Retinal pigment epithelial cell (primary cell): ENCODE data around the gene KCNT1.

Experiments
- DNase-seq: peaks from one replicate; pipeline ENCODE4 v3.0.0-alpha.2; 2010; ENCODE audit warnings: low read depth
- H3K4me3 ChIP-seq: 2 replicates; pipeline ENCODE4 v1.5.1; 2011; ENCODE audit warnings: mild to moderate bottlenecking, low read length, control low read depth, moderate library complexity
- TF ChIP-seq, protein P1 (sequence below): conservative IDR thresholded peaks from 2 replicates; pipeline ENCODE4 v1.5.1; 2011; ENCODE audit warnings: low read depth, low read length, control low read depth, inconsistent platforms

KCNT1 gene

GRCh38 chr9:135830496-135830895, 128.5 kb downstream of the KCNT1 start:
- TF ChIP-seq, protein P1, sequence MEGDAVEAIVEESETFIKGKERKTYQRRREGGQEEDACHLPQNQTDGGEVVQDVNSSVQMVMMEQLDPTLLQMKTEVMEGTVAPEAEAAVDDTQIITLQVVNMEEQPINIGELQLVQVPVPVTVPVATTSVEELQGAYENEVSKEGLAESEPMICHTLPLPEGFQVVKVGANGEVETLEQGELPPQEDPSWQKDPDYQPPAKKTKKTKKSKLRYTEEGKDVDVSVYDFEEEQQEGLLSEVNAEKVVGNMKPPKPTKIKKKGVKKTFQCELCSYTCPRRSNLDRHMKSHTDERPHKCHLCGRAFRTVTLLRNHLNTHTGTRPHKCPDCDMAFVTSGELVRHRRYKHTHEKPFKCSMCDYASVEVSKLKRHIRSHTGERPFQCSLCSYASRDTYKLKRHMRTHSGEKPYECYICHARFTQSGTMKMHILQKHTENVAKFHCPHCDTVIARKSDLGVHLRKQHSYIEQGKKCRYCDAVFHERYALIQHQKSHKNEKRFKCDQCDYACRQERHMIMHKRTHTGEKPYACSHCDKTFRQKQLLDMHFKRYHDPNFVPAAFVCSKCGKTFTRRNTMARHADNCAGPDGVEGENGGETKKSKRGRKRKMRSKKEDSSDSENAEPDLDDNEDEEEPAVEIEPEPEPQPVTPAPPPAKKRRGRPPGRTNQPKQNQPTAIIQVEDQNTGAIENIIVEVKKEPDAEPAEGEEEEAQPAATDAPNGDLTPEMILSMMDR: no peak
- H3K4me3 ChIP-seq: no peak overlapping the region
- no peak for DNase-seq

DNA sequence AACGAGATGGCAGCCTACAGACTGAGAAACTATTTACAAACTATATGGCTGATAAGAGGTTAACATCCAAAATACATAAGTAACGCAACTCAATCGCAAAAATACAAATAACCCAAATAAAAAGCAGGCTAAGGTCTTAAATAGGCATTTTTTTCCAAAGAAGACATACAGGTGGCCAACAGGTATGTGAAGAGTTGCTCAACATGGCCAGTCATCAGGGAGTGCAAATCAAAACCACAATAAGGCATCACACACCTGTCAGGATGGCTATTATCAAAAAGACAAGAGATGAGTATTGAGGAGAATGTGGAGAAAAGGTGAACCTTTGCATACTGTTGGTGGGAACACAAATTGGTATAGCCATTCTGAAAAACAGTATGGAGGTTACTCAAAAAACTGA, 131.9 kb downstream of the KCNT1 start:
- no peak for DNase-seq
- TF ChIP-seq, protein P1: no peak
- no peak overlapping the region for H3K4me3 ChIP-seq

DNA sequence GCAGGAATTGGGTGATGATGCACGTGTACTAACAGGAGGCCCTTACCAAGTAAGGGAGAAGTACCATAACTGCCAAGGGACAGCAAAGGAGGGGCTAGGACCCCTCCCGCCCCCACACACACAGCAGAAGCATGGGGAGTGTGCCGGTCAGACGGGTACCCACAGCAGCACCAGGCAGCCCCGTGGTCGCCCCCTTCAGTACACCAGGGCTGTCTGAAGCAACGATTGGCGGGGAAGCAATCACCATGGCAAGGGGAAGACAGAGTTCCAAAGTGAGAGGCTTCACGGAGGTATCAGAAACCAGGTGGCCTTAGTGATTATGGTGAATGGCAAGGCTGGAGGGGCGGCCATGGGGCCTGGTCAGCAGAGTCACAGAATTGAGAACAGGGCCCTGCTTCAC, 133.1 kb downstream of the KCNT1 start:
- no peak for DNase-seq
- TF ChIP-seq, protein P1: no peak
- no peak overlapping the region for H3K4me3 ChIP-seq

GRCh38 chr9:135839516-135839915, 137.5 kb downstream of the KCNT1 start:
- TF ChIP-seq, protein P1: no peak
- H3K4me3 ChIP-seq: no peak overlapping the region
- DNase-seq: no peak

- TF ChIP-seq, protein P1: no peak
- H3K4me3 ChIP-seq: no peak overlapping the region
- DNase-seq: no peak
Measured at GRCh38 chr9:135840107-135840506, 138.1 kb downstream of the KCNT1 start.

GRCh38 chr9:135840539-135840938, 138.6 kb downstream of the KCNT1 start:
- TF ChIP-seq, protein P1: no peak
- no peak for DNase-seq
- no peak overlapping the region for H3K4me3 ChIP-seq
